Retinal pigment epithelial cell (primary cell): ENCODE measurements around the gene CABP2.

Source experiments
- DNase-seq: peaks from one replicate; pipeline ENCODE4 v3.0.0-alpha.2; 2010; ENCODE audit warnings: low read depth
- H3K4me3 ChIP-seq: 2 replicates; pipeline ENCODE4 v1.5.1; 2011; ENCODE audit warnings: mild to moderate bottlenecking, low read length, control low read depth, moderate library complexity
- CTCF ChIP-seq: conservative IDR thresholded peaks from 2 replicates; pipeline ENCODE4 v1.5.1; 2011; ENCODE audit warnings: low read depth, low read length, control low read depth, inconsistent platforms

Gene CABP2

GRCh38 chr11:67503119-67504004 is 19.9 kb downstream of the CABP2 start:
- DNase-seq = no peak
- no peak for TF ChIP-seq CTCF
- peak overlapping the region; percentile 44 for H3K4me3 ChIP-seq

GRCh38 chr11:67502328-67502979 is 20.8 kb downstream of the CABP2 start:
- no peak overlapping the region for H3K4me3 ChIP-seq
- no peak for TF ChIP-seq CTCF
- DNase-seq = no peak

- no peak for TF ChIP-seq CTCF
- no peak overlapping the region for H3K4me3 ChIP-seq
- DNase-seq = no peak
Observed at GRCh38 chr11:67501854-67502253, 21.4 kb downstream of the CABP2 start.

GRCh38 chr11:67500831-67501715 is 22.2 kb downstream of the CABP2 start:
- TF ChIP-seq CTCF = no peak
- DNase-seq = no peak
- no peak overlapping the region for H3K4me3 ChIP-seq

GRCh38 chr11:67500484-67500821 is 22.8 kb downstream of the CABP2 start:
- DNase-seq = no peak
- TF ChIP-seq CTCF = no peak
- no peak overlapping the region for H3K4me3 ChIP-seq

- H3K4me3 ChIP-seq = no peak overlapping the region
Observed at GRCh38 chr11:67499808-67500483, 23.3 kb downstream of the CABP2 start.

More at GRCh38 chr11:67499808-67500483, 23.3 kb downstream of the CABP2 start:
- no peak for TF ChIP-seq CTCF
- no peak for DNase-seq
